Fibroblast of gingiva (primary cell): ENCODE measurements around the gene SYCP2L.

Experiments used
- DNase-seq: peaks from one replicate; pipeline ENCODE4 v3.0.0-alpha.2; 2011; ENCODE audit warnings: low read depth

Gene SYCP2L

GRCh38 chr6:11008821-11009220 is 122.0 kb downstream of the SYCP2L start:
- DNase-seq: peak; percentile 56

DNA sequence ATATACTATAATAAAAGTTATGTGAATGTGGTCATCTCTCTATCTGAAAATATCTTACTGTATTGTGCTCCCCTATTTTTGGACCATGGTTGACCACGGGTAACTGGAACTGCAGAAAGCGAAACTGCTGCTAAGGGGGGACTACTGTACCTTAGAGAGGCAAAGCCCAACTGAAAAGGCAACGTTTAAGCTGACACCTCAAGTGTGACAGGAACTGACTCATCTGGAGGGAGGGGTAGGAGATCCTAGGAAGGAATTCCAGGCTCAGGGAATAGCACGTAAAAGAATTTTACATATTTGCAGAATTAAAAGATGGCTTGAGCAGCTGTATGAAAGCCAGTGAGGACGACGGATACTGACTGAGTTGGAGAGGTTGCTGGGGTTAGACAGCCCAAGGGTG is 122.5 kb downstream of the SYCP2L start:
- no peak for DNase-seq

GRCh38 chr6:11011787-11012234 is 125.0 kb downstream of the SYCP2L start:
- DNase-seq: peak; percentile 42

DNA sequence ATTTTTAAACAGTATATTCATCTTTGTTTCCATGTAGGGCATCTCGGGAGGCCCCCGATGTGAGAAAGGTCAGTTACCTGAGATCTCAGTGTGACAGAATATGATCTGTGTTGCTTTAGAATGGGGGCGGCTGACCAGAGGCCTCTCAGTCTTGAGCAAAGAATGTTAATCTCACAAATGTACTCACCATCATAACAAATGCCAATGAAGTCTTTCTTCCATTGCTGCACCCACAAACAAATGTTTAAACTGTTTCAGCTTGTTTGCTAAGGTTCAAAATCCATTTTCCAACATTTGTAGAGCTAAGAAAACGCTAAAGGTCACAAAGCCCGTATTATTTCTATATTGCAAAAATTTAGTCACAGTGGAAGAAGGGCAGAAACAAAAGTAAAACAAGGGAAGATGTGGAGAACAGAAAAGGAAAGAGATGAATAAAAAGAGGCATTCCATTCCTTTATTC is 125.5 kb downstream of the SYCP2L start:
- no peak for DNase-seq

DNA sequence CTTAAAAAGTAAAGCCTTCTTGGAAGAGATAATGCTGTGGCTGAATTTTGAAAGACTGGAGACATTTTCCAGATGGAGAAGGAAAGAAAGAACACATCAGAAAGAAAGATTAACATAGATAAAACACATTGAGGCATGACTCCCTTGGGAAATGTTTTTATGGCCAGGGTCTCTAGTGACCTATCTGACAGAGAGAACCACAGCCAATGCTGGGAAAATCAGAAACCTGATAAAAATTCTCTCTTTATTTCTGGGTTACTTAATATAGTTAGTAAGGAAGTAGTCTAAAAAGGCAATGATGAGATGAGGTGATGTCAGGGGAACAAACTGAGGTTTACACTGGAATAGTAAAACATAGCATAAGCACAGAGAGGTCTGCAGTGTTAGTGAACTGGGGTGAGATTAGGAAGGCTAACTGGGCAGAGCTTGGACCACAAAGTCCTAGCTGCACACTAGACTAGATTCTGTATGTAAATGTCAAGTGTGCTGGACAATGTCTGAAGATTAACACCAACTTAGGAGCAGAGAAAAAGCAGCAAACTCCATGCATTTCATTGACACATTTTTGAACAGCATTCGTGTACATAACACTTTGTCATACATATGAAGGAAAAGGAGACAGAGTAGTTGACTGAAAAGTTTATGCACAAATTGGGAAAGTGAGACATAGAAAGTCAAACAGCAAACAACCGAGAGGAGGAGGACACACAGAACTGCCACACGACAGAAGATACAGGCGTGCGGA is 126.3 kb downstream of the SYCP2L start:
- DNase-seq: no peak

DNA sequence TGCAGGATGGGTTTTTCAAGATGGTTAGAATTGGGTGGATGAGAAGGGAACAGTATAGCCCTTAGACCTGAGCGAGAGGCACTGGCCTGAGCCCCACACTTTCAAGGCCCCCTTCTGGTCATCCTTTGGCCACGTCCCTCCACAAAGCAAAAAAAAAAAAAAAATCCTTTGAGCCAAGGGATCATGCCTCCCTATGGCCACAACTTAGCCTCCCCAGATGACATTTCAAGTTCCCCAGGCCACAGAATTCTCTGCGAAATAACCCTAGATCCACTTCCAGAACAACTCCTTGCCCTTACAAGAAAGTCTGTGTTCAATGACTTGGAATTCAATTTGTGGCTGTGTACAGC is 126.8 kb downstream of the SYCP2L start:
- DNase-seq: no peak

GRCh38 chr6:11015102-11015501 is 128.2 kb downstream of the SYCP2L start:
- no peak for DNase-seq

DNA sequence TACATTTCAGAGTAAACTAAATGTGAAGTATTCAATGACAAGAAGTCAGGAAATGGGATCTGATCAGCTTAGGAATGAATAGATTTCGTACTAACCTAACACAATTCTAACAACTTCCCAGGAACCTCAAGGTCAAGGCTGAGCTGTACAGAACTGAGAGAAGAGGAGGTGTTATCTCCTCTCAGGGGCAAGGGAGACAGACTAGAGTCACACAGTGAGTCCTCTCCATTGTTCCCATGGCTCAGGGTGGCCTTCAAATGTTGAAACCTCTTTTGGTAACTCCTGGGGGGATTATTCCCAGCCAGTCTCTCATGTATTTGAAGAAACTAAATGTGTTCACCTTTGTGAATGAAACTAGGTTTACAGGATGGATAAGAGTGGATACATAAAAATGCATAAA is 129.6 kb downstream of the SYCP2L start:
- DNase-seq: no peak

DNA sequence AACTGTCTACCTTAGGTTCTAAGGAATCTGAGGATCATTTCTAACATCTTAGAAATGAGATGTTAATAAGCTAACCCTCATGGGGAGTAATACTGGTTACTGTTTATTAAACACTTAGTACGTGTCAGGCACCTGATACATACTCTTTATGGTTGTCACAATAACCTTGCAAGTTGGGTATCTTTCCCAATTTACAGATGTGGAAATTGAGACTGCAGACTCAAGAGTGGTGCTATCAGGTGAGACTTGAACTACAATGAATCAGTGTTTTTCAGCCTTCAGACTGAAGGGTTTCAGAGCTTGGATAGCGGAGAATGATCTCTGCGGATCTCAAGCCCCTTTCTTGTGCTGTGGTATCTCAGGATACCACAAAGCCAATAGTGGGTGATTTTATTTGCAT is 130.2 kb downstream of the SYCP2L start:
- no peak for DNase-seq

GRCh38 chr6:11018225-11018624 is 131.4 kb downstream of the SYCP2L start:
- DNase-seq: no peak

GRCh38 chr6:11021003-11021402 is 134.2 kb downstream of the SYCP2L start:
- DNase-seq: no peak

- DNase-seq: no peak
Observed at GRCh38 chr6:11021714-11022113, 134.9 kb downstream of the SYCP2L start.

DNA sequence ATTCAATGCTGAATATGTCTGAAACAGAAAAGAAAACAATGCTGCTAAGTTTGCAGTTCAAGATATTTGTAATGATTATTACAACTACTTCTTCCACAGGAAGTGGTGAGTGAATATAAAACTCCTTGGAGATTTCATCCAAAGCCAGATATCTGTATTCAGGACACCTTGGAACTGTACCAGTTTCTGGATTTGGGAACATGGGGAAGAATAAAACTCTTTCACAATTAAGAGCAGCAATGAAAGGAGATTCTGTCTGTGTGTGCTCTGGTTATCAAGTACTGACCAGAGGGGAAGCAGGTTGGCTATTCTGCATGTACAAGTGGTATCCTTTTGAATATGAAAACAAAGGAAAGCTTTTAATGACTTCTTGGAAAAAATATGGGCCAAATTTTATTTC is 136.2 kb downstream of the SYCP2L start:
- DNase-seq: no peak
